GM12891 (cell line): ENCODE data around the gene VAMP8.

ENCODE experiments used
- DNase-seq: peaks from one replicate; pipeline ENCODE4 v3.0.0; 2011; ENCODE audit warnings: low spot score; ENCODE audit not compliant: insufficient read length
- FAIRE-seq: peaks from 2 replicates; lab custom pipeline; 2011; peaks lifted over from hg19 to GRCh38; lab: Jason Lieb, UNC
- PAX5 ChIP-seq: IDR thresholded peaks from 2 replicates; pipeline ENCODE4 v1.6.1; 2011; ENCODE audit warnings: low read length, moderate library complexity, mild to moderate bottlenecking; ENCODE audit not compliant: insufficient read depth, severe bottlenecking
- POLR2A ChIP-seq: IDR thresholded peaks from 2 replicates; pipeline ENCODE4 v1.6.1; 2011; ENCODE audit warnings: low read depth, low read length, control low read depth
- POLR2AphosphoS5 ChIP-seq: IDR thresholded peaks from 2 replicates; pipeline ENCODE4 v1.6.1; 2011; ENCODE audit warnings: low read depth, low read length, control low read depth
- POU2F2 ChIP-seq: IDR thresholded peaks from 2 replicates; pipeline ENCODE4 v1.6.1; 2011; ENCODE audit warnings: low read depth, mild to moderate bottlenecking, control low read depth, low read length, moderate library complexity
- SPI1 ChIP-seq: IDR thresholded peaks from 2 replicates; pipeline ENCODE4 v1.6.1; 2011; ENCODE audit warnings: low read depth, low read length, control low read depth
- TAF1 ChIP-seq: IDR thresholded peaks from 2 replicates; pipeline ENCODE4 v1.6.1; 2011; ENCODE audit warnings: low read depth, low read length, control low read depth

Gene VAMP8

GRCh38 chr2:85545780-85546240, 31.6 kb upstream of the VAMP8 start:
- TF ChIP-seq POLR2A, result peak; percentile 68; the same call in 1 of the 2 replicates
- TF ChIP-seq POLR2AphosphoS5, result 0 out of 2 replicates have a peak, but pooled peaks have one; percentile 67
- TF ChIP-seq PAX5, result no peak
- TF ChIP-seq SPI1, result no peak
- TF ChIP-seq POU2F2, result no peak
- TF ChIP-seq TAF1, result no peak
- no peak for DNase-seq
- no peak for FAIRE-seq

GRCh38 chr2:85547089-85547858, 30.1 kb upstream of the VAMP8 start:
- FAIRE-seq (no peak), DNase-seq (no peak)
- TF ChIP-seq POU2F2, result no peak
- no peak for TF ChIP-seq POLR2AphosphoS5
- TF ChIP-seq POLR2A, result no peak
- TF ChIP-seq PAX5, result no peak
- TF ChIP-seq SPI1, result no peak
- no peak for TF ChIP-seq TAF1

GRCh38 chr2:85547859-85548607, 29.4 kb upstream of the VAMP8 start:
- DNase-seq (no peak), FAIRE-seq (no peak)
- no peak for TF ChIP-seq SPI1
- TF ChIP-seq PAX5, result no peak
- TF ChIP-seq POLR2A, result no peak
- no peak for TF ChIP-seq TAF1
- TF ChIP-seq POU2F2, result no peak
- no peak for TF ChIP-seq POLR2AphosphoS5

DNA sequence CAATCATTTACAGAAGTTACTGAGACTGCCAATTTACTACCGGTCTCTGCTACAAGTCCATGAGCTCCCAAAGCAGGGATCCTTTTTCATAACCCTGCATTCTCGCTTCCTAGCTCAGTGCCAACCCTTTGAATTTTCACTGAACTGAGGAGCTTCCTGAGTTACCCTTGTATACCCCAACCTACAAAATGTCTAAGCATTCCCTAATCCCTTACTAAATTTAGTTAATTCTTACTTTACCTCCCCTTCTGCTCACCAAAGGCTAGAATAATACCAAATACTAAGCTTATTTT, 28.8 kb upstream of the VAMP8 start:
- FAIRE-seq (no peak), DNase-seq (no peak)
- TF ChIP-seq POU2F2 (no peak), POLR2A (no peak), SPI1 (no peak), POLR2AphosphoS5 (no peak), PAX5 (no peak), TAF1 (no peak)

DNA sequence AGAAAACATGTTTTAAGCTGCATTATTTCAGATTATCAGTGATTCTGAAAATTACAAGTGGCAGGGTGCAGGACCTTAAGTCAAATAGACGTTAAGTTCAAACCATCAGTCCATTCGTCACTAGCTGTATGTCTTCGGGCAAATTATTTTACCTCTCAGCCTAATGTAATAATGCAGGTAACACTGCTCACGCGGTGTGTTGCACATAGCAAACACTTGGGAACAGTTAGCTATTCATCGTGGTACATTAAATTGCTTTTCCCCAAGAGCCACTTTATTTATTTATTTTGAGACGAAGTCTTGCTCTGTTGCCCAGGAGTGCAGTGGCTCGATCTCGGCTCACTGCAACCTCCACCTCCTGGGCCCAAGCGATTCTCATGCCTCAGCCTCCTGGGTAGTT, 28.3 kb upstream of the VAMP8 start:
- no peak for DNase-seq
- FAIRE-seq, result no peak
- TF ChIP-seq TAF1, result no peak
- TF ChIP-seq POU2F2, result no peak
- no peak for TF ChIP-seq POLR2AphosphoS5
- no peak for TF ChIP-seq POLR2A
- no peak for TF ChIP-seq PAX5
- no peak for TF ChIP-seq SPI1

DNA sequence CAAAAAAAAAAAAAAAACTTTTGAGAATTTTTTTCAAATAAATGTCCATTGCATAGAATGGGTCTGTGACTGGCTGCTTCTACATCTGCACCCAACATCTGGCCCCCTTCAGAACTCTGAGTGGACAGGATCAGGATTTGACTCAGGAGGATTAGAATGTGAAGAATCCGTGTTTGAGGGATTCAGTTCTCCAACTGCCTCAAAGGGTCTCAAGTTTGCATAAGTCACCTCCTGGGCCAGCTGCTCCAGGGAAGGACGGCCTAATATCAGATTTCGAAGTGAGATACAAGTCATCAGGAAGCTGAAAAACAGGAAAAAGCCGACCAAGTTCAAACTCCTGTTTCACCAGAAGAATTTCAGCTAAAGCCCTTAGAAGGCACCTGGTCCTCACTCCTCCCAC, 27.6 kb upstream of the VAMP8 start:
- FAIRE-seq (no peak), DNase-seq (no peak)
- TF ChIP-seq TAF1 (no peak), POU2F2 (no peak), POLR2AphosphoS5 (no peak), SPI1 (no peak), POLR2A (no peak), PAX5 (no peak)

DNA sequence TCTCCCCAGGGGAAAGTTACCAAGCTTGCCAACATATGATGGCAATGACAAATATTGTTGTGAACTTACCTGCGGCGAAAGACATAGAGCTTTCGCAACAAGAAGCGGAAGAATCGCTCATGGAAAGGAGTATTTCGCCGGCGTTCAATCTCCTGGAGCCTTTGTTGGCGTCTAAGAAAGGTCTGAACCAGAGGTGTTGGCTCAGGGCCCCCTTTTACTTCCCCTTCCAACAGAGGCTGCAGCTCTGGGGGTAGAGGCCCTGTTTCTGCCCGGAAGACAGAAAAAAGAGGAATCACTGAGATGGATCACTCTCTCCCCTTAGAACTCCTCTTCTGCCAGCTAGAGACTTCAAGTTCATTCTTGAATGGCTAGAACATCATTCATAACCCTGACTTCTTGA, 26.9 kb upstream of the VAMP8 start:
- TF ChIP-seq POU2F2, result no peak
- TF ChIP-seq TAF1, result no peak
- TF ChIP-seq SPI1, result no peak
- TF ChIP-seq POLR2A, result no peak
- TF ChIP-seq POLR2AphosphoS5, result no peak
- no peak for FAIRE-seq

DNA sequence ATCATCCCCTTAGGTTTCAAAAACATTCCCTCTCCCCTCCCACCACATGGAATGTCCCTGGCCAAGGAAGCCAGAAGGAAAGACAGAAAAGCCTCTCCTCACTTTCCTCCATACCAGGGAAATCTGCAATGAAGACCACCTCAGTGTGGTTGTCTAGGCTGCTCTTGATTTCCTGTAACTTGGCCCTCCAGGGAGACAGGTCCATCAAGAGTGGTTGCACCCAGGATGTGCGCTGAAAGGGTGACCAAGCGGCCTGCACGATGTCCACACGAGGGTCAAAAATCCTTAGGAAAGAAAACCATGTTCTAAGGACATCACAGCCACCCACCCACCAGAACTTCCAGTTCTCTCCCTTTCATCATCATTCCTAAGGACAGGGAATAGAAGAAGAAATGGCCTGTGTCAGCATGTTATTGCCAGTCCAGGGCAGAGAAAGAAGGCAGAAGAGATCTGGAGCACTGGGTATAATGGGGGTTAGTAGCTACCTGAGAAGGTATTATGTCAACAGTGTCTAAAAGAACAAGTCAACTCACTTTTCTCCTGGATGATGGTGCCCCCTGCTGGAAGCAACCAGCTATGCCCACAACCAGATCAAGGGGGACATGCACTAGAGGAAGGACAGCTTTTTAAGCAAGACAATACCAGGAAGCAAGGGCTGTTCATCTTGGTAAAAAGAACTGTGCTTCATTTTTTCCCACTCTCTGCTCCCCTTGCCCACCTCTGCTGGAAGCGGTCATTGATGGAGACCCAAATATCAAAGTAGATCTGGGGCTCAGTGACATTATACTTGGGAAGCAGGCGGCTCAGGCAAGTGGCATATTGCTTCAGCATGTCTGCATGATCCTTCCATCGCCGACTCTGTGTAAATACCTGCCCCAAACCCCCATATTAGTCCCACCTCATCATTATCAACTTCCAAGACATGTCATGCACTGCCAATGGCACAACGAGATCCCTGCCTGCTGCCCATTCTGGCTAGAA, 25.4 kb upstream of the VAMP8 start:
- peak; percentile 46 for DNase-seq
- FAIRE-seq, result peak; percentile 87
- TF ChIP-seq POLR2AphosphoS5, result no peak
- no peak for TF ChIP-seq POU2F2
- TF ChIP-seq PAX5, result no peak
- no peak for TF ChIP-seq SPI1
- TF ChIP-seq TAF1, result no peak
- TF ChIP-seq POLR2A, result no peak

More for the DNA sequence above, 26.9 kb upstream of the VAMP8 start:
- DNase-seq, result no peak

DNA sequence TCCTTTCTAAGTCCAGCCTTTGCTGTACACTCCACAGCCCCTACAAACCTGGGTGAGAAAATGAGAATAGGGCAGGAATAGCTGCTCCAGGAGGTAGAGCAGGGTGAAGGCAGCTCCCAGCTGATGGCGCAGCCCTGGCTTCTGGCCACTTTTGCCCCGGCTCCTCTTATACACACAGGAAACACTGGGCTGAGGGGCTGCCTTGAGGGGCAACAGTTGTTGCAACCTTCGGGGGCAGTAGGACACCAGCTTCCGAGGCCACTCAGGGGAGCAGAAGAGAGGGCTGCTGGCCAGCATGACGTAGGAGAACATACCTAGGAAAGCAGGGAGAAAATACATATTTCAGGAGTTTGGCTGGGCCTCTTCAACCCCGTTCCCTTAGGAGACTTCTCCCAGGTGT, 24.2 kb upstream of the VAMP8 start:
- DNase-seq, result no peak
- FAIRE-seq, result no peak
- no peak for TF ChIP-seq POLR2A
- no peak for TF ChIP-seq SPI1
- TF ChIP-seq TAF1, result no peak
- TF ChIP-seq POLR2AphosphoS5, result no peak
- no peak for TF ChIP-seq PAX5
- TF ChIP-seq POU2F2, result no peak
